CD4-positive, alpha-beta T cell treated with Interleukin-17A for 4 hours (primary cell): ENCODE measurements around the gene THRB.
A peak's percentile ranks its signal among the peaks of the same experiment; 100 is the strongest.

Experiments
- DNase-seq: peaks from one replicate; pipeline ENCODE4 v3.0.0-alpha.2; 2020; ENCODE audit warnings: mixed read lengths

THRB gene

DNA sequence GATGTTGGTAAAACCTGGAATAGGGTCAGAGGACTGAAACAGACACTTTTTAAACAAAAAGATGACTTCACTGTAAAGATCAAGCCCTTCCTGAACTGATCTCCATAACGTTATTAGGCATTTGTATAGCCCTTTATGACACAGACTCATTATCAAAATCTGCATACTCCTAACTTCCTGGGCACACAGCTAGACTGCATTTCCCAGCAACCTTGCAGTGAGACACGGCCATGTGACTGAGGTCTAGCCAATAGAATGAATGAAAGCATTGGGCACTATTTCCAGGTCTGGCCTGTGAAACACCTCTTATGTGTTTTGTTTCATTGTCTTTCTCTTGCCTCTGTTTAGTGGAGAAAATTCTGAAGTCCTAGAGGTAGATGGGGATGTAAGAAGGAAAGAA is 279.1 kb downstream of the THRB start:
- no peak for DNase-seq

DNA sequence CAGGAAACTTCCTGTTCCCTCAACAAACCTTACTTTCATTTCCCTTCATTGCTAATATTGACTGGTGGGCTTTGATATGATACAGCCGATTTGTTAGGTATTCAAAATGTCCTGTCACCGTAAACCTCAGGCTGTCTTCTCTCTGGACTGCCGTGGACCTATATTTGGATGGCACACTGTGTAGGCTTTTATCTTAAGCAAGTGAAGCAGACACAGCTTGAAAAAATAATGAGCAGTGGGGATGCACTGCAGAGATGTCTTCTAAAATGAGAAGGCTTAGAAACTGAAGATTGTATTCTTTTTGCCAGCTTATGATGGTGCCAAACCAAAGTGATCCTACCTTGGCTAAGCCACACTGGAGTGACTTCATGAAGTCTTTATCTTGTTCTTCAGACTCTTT is 283.3 kb downstream of the THRB start:
- no peak for DNase-seq

DNA sequence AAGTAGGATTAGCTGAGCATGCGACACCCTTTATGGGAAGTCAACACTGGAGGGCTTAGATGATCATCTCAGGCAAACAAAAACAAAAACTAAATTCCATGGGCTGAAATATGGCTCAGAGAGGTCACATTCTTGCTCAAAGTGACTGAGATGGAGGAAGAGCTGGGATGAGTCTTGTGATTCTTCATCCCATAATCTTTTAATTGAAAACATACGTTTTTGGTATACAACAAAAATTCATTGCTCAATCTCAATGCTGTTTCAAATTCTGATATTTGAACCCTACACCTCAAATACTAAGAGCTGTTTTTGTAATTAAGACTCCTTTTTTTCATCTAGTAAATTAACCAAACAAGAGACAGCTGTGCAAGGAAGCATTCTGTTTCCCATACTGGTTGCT is 292.6 kb downstream of the THRB start:
- DNase-seq: no peak

DNA sequence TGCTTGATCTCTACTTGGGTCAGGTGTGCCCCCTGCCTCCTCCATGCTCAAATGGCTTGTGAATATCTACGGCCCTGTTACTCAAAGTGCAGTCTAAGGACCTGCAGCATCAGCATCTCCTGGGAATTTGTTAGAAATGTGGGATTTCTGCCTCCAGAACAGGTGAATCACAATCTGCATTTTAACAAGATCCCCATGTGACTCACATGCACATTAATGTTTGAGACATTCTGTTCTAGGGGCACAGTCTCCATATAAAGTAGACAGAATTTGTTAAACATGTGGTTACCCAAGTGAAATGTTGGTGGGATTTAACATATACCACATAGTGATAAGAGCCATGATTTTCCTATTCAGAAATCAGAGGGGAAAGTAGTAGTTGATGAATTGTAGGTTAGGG is 293.3 kb downstream of the THRB start:
- no peak for DNase-seq

DNA sequence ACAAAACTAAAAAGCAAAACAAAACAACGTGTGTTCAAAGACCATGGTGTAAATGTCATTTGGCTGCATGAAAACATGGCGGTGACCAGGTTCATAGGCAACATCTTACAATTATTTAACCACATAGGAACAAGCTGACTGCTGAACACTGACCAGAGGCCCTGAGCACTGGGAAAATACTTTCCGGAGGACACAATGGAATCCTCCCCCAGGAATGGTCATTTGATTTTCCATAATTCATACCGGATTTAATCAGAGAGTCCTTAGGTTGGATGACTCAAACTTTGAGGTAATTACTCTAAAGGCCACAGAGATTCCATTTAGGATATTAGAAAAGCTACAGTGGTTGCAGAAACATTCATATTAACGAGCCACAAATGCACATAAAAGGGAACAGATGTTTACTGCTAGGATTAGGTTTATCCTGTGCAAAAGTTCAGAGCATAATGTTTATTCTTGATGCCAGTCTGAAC is 294.8 kb downstream of the THRB start:
- no peak for DNase-seq

DNA sequence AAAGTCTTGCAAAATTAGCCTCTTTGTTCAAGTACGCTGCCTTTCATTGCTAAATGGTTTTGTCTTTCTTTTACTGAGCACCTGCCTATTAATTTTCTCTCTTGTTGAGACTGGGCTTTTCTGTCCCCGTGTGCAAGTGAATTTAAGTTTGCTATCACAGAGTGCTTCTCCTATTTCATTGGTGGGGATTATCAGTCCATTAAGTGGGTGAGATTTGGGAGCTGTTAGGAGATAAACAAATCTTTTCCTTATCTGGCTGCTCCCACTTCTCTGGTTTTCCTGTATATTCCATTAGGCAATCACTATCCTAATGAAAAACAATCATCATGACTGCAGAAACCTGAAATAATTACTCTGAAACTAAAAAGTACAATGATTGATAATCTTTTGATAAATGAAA is 295.4 kb downstream of the THRB start:
- DNase-seq: no peak

DNA sequence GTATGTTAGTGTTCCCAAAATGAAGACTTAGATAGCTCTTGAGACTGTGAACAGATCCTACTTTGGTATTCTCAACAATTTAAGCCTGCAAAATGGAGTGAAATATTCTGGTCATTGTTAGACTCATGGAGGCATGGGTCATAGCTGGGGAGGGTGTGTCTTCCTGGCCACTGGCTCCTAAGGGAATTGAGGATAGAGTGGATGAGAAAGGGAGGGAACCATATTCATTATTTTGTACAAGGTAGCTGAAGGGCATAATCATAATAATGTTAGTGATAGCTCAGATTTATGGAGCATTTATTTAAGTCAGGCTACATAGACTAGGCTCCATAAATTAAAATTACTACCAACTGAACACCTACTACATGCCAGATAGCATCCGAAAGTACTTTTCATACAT is 295.9 kb downstream of the THRB start:
- DNase-seq: no peak

DNA sequence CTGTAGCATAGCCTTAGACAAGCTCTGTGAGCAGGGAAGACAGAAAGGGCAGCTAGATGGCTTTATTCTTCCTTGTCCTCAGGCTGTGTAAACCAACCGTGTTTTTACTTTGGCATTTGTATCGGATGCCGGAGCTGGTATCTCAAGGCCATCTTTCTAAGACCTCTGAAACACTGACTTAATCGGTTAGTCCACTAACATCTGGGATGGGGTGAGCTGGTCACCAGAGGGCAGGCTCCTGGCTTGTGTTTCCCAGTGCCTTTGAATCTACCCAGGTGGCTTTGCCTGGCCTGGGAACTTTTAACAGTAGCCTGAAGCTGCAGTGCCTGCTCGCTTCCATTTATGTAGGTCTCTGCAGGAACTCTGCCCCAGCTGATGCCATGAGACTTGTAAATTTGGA is 296.8 kb downstream of the THRB start:
- no peak for DNase-seq

DNA sequence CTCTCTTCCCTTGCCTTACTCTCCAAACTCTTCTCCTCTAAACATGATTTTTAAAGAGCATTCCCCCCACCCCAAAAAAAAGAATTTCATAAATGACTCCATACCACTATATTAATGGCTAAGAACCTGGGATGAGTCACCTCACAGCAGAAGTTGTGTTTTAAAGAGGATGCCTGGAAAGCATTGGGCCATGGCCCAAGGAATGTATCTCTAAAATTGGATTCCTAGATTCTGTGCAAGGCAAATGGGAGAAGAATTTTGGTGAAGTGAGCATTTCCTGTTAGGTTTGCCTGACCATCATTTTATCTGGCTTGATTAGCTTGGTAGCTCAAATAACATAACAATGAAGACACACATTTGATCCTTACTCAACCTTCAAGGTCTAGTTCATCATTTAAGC is 298.1 kb downstream of the THRB start:
- no peak for DNase-seq

DNA sequence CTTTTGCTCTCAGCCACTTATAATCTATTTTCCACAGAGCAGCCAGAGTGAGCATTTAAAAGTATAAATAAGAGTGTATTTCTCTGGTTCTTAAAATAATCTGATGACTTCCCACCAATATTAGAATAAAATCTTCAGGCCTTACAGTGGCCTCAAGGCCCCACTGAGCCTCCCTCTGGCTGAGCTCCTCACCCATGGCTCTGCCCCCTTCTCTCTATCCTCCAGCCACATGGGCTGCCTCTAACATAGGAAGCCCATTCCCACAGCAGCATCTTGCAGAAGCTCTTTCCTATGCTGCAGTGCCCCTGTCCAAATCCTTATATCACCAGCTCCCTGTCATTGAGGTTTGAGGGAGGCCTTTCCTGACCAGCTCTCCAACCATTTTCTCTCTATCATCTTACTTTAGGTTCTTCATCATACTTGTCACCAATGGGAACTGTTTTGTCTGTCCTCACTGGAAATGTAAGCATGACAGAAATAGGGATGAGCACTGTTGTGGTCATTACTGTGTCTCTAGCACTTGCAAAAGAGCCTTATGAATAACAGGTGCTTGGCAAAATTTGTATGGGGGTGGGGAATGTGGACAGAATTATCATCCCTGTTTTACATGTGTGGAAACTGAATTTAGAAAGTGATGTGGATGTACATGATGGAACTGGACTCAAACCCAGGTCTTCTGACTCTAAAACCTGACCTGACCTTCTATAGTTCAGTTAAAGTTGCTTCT is 299.0 kb downstream of the THRB start:
- DNase-seq: no peak

DNA sequence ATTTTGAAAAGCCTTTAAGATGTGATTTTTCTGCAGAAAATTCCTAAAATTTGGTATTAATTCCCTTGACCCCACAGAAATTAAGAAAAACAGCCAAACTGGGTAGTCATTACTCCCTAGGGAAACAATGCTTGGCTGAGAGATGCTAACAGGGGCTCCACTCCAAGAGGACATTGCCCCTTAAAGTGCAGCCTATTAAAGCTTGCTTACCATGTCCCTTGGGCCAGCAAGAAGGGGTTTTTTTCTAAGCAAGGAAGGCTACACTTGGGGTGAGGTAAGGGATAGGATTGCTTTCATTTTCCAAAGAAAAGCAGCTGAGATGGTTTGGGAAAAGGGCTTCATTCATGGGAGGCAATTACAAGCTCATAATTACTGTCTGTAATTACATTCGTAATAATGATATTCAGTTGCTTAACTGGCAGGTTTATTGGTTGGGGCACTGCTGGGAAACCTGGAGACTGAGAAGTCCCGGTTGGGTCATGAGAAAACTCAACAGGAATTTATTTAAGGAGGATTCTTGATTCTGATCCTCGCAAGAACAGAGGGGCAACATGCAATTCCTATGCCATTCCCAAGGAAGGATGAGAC is 302.1 kb downstream of the THRB start:
- no peak for DNase-seq

DNA sequence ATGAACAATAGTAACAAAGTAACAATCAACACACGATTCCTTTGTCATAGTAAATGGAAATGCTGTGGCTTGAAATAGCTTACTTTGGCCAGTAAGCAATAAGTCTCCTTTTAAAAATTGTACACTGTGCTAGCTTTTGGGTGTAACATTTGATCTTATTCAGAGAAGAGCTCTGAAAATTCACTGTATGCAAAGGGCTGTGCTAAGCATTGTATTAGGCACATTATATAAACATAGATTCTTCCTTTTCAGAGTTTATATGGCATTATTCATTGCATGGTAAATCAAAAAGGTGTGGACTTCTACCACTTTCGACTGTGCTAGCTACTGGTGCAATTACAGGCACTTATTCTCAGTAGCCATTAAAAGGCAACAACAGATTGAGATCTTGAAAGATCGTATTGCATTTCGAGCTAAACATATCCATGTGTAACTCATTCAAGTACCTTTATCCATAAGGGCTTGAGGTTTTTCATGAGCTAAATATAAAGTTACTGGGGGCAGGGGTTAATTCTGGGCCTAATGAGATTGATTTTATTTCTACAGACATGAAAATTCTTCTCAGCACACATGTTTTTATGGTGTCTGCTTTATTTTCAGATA is 302.7 kb downstream of the THRB start:
- no peak for DNase-seq

DNA sequence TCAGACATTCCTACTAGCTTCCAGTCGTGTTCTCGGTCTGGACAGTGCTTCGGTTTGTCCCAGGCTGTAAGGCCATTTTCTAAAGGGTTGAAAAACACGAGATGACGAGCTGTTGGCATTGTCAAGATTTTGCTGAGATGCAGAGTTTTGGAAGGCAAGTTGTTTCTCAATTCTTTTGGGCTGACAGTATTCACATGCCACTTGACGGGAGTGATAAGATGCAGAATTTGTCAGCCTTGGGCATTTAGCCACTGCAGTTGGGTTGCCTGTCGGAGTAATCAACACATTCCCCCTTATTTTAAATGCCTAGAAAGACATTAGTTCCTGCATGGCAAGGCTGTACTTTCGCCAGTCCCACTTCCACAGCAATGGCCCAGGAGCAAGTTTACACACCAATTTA is 304.4 kb downstream of the THRB start:
- DNase-seq: no peak

DNA sequence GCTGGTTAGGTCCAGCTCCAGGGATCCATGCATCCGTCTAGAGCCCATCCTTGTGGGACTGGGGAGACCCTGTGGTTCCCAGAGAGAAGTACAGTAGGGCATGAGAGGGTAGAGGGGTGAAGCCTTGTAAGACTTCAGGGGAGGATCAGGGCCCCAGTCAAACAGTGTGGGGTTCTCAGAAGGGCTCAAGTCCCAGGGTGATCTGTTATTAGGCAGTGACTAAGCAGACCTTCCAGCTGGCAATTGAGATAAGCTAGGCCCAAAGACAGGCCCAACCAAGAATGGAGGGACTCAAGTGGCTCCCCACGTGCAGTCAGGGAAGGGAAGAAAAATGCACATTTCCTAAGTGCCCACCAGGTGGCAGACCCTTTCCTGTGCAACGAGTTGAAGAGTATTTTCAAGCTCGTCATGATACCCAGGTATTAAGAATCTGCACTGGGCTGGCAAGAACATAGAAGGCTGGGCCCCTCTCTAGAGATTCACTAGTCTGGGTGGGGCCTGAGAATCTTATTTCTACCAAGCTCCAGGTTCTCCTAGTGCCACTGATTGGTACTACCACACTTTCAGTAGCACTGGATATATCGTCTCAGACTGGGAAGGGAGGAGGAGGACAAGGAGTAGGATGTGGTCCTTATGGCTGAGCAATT is 308.8 kb downstream of the THRB start:
- DNase-seq: peak; percentile 13

DNA sequence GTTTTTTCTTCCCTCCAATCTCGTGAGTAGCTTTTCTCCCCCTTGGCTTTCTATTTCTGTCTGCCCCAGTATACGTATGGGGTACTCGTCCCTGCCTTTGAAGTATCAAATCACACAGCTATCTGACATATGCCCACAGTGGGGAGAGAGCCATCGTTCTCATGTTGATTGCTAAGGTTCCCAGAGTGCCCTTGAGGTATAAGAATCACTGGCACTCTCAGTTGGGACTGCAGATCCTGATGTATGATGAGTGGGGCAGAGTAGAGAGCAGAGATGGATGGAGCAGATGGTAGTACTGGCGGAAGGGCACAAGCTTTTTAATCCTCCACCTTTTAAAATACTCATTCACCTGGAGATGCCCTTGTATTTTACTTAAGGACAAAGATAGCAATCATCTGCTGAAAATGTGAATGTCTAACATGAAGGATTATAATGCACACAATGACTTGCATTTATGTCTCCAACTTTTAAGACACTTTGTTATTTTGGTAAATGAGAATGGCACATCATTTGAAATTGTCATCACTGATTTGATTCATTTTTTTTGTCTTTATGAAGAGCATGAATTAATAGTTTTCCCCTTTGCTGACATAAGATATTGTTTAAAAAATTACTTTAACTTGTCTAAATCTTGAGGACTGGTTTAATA is 310.0 kb downstream of the THRB start:
- no peak for DNase-seq

DNA sequence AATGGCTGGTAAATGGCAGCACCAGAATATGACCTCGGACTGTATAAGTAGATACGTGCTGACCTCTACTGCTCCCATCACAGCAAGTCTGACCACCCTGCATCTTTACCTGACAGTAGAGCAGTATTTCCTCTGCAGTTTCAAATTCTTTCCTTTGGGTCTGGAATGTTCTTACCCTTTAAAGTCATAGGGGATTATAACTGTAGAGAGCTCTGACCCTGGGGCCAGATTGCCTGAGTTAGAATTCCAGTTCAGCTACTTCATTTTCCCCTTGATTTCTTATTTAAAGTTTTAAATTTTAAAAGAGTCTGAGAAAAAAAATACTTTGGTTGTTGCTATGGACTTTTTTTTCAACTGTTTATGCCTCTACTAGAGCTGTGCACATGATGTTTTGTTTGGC is 311.9 kb downstream of the THRB start:
- no peak for DNase-seq

DNA sequence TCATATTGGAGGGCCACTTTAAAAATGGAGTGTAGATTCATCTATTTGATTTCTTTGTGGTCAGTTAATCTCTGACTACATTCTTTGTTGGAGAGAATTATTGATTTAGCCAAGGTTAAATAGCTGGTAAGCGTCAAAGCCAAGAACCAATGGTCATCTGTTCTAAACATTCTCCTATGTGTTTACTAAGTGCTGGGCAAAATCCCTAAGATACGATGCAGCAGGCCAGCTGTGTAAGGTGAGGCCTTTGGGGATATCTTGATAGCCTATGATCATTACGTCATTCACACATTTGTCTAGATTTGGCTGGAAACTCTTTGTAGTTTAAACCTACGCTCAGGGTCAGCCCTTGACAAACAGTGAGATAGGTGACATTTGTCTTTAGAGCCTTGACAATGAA is 313.4 kb downstream of the THRB start:
- no peak for DNase-seq

DNA sequence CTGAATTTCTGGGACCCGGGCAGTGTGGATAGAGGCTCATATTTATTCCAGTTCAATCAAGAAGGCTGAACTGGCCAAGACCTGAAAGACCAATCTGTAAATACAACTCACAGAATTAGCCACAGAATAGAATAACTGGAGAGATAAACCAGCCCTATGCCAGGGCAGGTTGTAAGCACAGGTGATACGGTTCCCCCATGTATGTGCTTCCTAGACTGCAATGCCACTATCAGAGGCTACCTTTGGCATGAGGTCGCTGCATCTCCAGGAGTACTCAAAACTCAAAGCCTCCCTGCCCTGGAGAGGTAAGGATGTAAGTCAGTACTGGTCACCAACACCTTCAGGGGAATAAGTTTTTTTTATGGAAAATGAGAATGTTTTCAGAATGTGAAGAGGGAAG is 314.0 kb downstream of the THRB start:
- DNase-seq: no peak

DNA sequence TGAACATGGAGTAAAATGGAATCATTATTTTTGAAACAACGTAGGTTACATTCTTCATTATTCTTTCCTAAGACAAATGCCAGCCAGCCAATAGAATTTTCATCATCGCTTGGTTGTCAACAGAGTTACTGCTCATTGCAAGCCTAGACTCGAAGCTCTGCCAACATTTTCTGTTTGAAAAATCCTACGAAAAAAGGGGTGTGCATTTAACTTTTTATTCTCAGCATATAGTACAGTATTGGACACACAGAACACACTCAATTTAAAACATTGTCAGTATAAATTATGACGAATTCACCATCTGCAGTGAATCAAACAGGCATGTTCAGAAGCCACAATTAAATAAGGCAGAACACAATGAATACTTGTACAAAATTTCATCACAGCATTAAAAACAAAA is 317.4 kb downstream of the THRB start:
- DNase-seq: no peak

DNA sequence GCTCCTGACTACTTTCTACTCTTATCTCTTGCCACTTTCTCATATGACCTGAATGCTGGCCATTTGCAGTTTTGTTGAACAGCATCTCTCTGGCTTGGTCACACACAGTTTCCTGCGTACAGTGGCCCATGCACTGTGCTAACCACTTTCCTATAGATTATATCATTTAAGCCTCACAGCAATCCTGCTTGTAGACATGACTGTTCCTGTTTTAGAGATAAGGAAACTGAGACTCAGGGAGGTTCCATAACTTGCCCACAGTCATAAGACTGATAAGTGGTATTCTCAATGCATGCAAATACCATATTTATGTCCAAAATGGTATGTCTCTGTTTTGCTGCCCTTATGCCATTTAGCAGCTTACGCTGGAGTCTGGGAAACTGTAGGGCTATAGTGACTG is 320.0 kb downstream of the THRB start:
- DNase-seq: no peak

DNA sequence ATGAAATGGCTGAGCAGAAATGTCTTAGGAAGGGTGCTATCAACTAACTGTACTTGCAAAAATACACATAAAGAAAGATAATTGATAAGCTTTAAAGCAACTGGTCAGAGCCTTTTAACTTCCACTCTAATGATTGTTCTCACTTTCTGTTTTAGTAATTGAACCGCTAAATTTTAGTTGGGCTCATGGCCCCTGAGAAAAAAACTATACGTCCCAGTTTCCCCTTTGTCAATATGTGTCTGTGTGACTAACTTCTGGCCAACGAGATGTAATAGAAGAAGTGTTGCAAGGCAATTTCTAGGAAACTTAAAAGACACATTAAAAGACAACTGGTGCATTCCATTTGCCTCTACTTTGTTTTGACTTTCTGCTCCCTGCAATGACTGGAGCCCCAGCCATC is 325.7 kb downstream of the THRB start:
- DNase-seq: no peak

DNA sequence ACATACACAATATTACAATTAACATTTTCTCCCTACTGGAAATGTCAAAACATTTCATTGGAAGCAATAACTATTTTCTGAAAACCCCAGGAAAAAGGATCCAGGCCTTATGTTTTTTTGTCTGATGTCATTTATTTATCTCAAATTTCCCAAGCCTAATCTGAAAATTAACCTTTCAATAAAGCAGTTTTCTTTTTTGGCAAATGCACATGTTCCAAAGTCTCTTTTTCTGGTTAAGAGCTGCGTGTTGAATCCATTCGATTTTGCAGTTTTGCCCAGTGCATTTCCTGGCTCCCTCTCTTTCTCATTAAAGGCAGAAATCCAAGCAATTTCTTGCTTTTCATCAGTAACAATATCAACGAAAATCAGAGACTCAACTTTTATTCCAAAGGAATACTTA is 327.2 kb downstream of the THRB start:
- DNase-seq: no peak

DNA sequence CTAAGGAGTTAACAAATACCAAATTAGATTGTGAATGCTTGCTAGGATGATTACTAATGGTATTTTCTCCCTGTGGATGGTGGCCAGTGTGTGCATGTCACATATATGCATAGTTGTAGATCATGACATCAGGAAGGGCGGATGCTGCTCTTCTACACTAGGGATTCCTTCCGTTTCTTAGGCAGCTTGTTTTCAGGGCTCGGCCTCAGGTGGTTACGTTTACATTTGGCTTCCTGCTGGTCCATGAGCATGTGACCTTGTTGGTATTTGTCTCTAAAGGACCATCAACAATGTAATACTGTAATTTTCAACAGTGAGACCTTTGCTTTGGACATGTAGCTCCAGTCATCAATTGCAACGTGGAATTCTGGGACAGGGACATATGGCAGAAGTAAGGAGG is 328.1 kb downstream of the THRB start:
- DNase-seq: no peak

DNA sequence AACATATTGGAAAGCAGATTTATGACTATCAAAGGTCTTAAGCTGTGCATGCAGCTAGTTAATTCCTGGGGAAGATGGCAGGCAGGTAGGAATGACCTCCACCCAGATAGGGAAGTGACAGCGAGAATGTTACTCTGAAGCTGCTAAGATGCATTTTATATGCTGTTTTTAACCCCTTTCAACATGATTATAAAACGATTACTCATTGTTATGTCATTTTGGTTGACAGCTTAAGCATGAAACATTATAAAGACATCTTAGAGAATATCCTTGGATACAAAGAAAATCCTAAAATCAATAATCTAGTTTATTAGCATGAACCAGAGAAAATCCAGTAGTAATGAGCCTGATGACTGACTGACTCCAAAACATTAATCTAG is 329.1 kb downstream of the THRB start:
- DNase-seq: no peak
